Measurements from ENCODE around the gene DDO.

DDO gene

DNA sequence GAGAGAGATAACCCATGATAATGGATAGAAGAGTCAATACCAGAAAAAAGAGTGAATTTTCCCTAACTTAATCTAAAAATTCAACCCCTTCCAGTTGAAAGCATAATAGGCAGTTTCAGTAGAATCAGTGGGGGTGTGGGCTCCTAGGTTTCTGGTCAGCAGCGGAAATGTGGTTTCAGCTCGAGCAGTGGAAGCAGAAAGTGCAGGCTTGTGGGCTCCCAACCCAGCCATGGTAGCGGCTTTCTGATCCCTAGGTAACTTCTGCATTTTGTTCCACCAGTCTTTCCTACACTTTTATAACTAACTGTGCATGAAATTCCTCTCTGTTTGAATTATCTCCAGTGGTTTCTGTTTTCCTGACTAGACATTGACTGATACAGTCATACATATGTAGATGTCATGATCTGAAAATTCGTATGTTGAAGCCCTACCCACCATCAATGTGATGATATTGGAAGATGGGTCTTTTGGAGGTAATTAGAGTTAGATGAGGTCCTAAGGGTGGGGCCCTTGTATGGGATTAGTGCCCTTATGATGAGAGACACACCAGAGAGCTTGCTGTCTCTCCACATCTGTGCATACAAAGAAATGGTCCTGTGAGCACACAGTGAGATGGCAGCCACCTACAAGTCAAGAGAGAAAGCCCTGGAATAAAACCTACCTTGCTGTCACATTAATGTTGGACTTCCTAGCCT, 6.5 kb upstream of the DDO start:
- no peak for DNase-seq (ENCODE audit: low read depth in 2 of 2, low spot score in 1 of 2)

DNA sequence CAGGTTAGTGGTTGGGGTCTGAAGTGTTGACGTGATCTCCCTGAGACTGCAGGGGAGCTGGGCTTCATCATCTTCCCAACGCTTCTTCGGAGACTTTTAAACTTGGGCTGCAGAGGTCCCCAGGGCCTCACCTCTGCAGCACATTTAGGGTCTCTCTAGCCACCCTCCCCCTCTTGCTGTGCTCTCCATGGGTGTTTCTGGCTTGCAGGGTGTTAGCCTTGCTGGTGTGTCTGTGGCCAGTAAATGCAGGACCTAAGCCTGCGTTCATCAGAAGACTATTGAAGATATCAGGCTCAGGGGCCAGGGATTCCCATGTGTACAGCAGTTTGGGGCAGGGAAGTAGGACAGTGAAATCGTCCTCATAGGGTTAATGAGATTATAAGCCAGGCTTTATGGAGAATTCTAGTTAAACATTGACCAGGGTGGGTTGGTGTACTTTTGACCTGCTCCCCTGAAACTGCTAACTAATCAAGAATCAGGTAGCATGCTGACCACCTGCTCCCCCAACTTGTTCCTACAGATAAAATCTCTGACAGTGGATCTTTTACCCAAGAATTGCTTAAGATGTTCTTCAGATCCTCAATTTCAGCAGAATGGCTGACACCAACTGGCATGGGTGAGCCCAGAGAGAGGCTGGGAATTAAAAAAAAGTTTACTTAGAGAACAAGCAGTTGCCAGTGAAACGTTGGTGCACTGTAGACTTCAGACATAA, 3.8 kb upstream of the DDO start:
- DNase-seq (ENCODE audit: low read depth in 2 of 2, low spot score in 1 of 2): no peak

DNA sequence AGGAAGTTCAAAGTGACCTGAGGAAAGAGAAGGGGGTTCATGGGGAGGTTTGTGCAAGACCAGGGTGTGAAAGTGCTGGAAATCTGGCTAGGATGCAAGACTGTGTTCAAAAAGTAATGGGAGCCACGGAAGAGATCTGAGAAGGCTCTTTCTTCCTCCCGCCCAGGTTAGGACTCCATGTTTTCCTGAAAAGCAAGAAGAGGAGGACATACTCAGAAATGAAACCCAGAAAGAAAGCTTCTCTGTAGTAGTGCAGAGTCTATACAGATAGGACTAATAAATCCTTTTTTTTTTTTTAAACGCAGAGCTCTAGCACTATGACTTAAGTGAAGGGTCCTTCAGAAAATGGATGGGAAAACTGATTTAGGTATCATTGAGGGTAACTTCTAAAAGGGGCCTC, 3.2 kb upstream of the DDO start:
- no peak for DNase-seq (ENCODE audit: low read depth in 2 of 2, low spot score in 1 of 2)

DNA sequence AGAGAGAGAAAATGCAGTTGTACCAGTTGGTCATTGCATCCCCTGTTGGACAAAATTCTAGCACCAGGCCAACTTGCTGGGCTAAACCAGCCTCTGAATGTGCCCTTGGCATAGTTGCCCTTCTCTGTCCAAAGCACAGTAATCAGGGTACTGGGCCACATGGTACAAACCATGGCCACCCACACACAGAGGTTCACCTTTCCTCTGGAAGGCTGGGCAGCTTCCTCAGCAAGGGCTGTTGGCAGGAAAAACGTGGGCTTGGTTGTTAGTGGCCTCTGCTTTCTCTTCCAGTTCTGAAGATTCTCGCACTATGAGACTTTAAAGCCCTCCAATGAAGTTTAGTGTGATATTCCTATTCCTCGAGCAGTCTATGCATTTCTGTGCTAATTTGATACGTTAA, 706 bp downstream of the DDO start:
- no peak for DNase-seq (ENCODE audit: low read depth in 2 of 2, low spot score in 1 of 2)

DNA sequence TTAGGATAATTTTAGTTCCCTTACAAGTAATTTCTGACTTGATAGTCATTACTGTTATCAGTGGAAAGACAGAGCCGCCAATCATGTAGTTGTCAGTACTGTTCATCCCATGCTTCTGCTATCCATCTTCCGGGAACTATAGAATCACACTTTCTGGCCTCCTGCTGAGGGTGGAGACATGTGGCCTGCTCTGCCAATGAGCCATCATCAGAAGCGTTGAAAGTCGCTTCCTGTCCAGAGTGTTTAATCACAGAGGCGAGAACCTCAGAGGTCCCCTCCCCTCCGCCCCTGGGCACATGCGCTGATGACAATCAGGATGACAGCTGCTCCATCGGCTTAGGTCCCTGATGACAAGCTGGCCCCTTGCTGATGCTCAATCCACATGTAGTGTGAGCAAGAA, 3.0 kb downstream of the DDO start:
- DNase-seq (ENCODE audit: low read depth in 2 of 2, low spot score in 1 of 2): no peak

DNA sequence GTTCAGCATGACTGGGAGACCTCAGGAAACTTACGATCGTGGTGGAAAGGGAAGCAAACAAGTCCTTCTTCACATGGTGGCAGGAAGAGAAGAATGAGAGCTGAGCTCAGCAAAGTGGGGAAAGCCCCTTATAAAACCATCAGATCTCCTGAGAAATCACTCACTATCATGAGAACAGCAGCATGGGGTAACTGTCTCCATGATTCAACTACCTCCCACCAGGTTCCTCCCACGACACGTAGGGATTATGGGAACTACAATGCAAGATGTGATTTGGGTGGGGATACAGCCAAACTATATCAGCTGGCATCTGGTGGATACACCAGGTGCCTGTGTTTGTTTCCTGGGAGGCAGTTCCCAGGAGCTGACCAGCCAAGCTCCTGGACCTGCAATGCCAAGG, 4.9 kb downstream of the DDO start:
- DNase-seq (ENCODE audit: low read depth in 2 of 2, low spot score in 1 of 2): no peak

DNA sequence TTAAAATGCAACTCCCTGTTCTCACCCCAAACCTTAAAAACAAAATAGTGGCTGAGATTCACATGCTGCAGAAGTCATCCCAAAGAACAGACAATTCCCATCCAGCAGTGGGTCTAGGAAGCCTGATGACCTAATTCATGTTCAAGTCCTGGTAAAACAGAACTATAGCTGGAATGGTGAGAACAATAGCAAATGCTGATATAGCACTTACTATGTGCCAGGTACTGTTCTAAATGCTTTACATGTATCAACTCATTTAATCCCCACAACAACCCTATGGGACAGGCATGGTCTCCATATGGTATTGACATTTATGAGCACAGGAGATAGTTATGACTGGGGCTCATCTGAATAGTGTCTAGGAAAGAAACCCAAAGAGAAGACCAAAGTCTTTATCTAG, 5.6 kb downstream of the DDO start:
- no peak for DNase-seq (ENCODE audit: low read depth in 2 of 2, low spot score in 1 of 2)

DNA sequence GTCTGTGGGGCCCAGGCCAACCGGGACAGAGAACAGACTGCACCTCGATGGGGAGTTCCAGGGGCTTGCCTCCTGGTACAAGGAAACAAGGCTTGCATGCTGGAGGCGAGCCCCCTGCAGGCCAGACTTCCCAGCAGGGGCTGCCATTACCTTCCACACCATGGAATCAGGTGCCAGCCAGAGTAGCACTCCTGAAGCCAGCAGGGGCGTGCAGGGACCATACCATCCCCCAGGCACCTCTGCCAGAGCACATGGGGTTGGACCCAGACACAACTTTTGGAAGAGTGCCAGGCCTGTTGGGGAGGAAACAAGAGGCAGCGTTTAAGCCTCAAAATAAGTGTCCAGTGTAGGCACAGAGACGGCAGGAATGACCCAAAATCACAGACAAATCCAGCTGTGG, 6.5 kb downstream of the DDO start:
- DNase-seq (ENCODE audit: low read depth in 2 of 2, low spot score in 1 of 2): no peak

DNA sequence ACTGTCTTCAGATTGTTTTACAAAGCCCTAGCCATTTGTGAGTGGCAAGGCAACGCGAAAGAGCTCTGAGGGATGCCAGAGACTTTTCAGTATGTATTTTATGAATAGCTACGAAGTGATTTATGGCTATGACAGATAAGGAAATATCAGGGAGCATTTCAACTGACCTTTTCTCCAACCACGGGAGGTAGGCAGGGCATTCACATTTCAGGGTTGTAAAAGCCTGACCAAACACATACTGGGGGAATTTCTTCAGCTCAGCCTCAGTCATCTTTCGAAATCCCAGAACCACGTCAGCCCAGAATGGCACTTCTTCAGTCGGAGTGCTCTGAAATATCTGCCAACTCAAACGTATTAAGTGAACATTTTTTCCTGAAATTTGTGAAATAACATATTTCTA, 10.8 kb downstream of the DDO start:
- DNase-seq (ENCODE audit: low read depth in 2 of 2, low spot score in 1 of 2): no peak

DNA sequence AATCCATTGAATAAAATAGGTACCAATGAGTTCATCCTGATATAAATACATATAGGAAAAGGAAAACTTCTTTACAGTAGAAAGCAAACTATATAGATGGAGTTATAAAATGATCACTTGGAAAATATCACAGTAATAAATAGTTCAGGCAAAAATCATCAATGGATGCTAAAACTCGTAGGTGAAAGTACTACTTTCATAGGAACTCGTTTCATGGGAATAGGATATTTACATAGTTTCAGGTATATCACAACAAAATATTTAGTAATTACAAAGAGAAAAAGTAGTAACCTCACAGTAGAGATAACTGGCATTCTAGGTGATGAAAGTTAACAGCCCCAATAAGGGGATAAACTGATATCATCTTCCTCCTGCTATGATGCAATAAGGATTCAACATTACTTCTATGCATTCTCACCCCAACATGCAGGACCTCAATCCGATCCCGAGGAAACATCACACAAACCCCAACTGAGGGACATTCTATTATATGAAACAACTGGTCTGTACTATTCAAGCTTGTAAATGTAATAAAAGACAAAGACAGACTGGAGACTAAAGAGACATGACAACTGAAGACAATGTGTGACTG, 13.7 kb downstream of the DDO start:
- no peak for DNase-seq (ENCODE audit: low read depth in 2 of 2, low spot score in 1 of 2)

DNA sequence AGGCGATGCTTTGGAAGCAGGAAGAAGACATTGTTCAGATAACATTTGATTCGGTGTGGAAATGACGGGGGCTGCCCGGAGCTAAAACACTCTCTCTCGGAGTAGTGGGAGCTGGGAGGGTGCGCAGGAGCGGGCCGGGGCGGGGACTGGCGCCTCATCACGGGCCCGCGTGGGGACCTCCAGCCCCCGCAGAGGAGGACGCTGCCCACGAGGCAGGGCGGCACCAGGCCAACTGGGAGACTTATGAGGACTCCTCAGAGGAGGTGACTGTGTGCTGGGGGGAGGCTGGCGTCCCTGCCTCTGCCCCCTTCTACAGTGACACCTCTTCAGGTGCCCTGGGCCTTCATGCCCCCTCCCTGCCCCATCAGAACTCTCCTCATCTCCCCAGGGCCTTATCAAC, 15.2 kb downstream of the DDO start:
- DNase-seq (ENCODE audit: low read depth in 2 of 2, low spot score in 1 of 2): no peak

DNA sequence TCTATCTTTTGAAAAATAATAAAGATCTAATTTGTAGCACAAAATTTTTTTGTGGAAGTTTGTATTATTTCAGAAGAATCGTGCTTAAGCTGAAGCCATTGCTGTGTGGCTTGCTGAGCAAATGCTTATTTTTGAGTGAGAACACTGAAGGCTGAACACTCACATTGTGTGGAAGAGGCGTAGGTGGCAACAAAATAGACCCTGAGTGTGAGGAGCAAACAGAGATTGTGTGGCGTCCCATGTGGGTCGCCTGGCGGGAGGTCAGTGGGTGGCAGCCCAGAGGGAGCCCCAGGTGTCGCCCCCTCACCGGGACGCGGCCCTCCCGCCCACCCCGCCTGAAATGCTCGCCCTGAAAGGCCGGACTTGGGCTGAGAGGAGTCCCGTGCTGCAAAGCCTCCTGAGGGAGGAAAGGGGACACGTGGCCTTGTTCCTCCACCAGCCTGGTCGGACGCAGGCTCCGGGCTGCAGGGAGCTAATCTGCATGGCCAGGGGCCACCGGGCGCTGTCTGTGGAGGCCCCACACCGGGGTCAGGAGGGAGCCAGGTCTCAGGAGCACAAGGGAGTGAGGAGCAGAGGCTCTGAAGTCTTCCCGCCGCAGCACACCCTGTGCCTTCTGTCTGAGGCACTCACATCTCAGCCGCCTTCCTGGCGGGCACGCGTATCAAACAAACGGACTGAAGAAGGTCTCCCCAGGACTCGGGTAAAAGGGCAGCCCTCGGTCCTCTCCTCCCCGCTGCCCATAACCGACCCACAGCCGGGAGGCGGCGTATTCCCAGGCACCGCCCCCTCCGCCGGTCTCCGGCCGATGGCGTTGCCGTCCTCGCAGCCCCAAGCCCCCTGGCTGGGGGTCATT, 15.9 kb downstream of the DDO start:
- DNase-seq (ENCODE audit: low read depth in 2 of 2, low spot score in 1 of 2): no peak

DNA sequence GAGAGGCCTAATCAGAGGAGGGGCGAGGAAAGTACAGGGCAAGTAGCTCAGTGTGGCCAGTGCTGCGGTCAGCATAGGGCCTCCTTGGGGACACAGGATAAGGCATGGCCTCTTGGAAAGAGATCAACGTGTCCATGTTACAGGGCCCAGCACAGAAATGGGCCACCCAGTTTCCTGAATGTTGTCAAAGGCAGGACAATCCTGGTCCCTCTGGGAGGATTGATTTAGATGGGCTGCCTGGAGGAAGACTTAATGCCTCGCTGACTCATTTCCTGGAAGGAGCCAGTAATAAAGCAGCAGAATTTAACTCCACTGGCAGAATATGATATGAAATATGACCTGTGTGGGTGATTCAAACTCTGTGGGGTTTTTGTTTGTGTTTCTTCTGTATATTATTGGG, 16.6 kb downstream of the DDO start:
- no peak for DNase-seq (ENCODE audit: low read depth in 2 of 2, low spot score in 1 of 2)

DNA sequence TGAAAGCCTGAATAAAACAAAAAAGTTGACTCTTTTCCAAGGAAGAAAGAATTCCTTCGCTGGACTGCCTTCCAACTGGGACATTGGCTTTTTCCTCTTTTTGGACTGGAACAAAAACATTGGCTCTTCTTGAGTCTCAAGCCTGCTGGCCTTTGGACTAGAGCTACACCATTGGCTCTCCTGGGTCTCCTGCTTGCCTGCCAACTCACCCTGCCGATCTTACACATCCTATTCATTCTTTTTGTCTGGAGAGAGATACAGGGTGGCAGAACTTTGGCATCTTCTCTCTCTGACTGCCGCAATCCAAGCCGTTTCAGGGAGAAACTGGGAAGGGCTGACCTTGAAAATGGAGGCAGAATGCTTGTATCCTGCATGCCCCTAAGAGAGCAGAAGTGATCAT, 20.2 kb downstream of the DDO start:
- DNase-seq (ENCODE audit: low read depth in 2 of 2, low spot score in 1 of 2): no peak

DNA sequence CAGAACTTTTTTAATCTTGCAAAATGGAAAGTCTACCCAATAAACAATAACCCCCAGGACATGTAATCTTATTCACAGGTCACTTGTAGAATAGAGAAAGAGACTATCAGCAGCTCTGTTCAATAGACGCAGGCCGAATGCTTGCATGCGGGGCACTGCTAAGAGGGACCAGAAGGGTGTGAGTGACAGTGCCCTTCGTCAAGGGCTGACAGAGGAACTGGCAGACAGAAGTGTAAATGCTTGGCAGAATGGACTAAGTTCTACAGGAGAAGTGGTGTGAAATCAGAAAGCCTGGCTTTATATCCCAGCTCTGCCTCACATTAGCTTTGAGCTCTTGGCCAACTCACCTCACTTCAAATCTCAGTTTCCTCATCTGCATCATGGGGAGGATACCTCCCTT, 21.0 kb downstream of the DDO start:
- no peak for DNase-seq (ENCODE audit: low read depth in 2 of 2, low spot score in 1 of 2)

DNA sequence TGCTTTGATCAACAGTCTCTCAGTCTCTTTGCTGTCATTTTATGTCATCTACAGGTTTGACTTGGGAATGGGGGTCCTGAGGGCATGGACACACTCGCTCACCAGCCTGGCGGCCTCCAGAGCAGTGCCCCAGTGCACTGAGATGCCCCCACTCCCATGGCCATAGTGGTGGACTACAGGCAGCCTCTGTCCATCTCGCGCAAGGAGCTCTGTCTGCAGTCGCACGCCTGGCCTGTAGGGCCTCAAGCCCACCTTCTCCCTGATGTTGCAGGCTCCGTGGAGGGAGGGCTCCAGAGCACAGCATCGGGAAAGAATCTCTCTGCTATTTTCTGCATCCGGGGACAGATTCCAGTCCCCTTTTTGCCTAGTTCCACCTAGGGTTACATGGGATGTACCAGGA, 22.6 kb downstream of the DDO start:
- DNase-seq (ENCODE audit: low read depth in 2 of 2, low spot score in 1 of 2): no peak

DNA sequence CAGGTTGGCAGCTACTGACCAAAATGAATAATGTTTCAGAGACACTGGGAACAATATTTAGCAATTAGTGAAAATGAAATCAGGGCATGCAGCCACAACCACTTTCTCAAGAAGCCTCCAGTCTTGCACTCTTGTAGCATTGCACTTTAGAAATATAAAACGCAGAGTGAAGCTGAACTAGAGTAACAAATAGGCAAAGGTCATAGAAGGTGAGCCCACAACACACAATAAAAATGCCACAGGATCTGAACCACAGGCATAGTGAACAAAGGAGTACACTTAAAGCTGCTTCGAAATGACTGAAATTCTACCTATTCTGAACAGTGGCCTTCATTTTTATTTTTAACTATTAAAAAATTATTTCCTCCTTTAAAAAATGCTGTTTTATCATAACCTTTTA, 25.0 kb downstream of the DDO start:
- no peak for DNase-seq (ENCODE audit: low read depth in 2 of 2, low spot score in 1 of 2)

DNA sequence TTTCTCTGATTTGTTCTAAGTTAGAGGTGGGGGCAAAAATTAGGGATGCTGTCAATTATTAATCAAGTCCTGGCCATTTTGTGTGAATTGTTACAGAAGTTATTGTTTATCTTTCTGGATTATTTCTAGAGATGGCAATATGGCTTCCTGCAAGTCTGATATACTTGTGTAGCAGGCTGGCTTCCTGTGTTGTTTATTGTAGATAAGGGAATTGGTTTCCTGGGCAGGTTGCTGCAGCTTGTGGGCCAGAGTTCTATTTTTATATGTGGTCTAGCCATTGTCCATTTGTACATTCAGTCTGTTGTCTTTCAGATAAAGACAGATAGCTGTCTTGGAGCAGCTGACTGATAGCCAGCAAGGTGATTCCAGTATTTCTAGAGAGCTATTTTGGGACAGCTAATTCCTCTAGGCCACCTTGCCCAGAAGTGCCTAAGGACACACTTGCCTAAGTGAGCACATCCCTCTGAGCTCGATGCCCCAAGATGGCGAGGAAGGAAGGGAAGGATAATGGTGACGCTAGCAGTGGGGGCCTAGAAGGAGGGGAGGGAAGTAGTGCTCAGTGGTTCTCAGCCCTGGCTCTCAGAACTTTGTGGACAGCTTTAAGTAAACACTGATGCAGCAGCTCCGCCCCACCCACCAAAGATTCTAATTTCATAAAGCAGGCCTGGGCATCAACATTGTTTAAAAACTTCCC, 25.5 kb downstream of the DDO start:
- DNase-seq (ENCODE audit: low read depth in 2 of 2, low spot score in 1 of 2): no peak

DNA sequence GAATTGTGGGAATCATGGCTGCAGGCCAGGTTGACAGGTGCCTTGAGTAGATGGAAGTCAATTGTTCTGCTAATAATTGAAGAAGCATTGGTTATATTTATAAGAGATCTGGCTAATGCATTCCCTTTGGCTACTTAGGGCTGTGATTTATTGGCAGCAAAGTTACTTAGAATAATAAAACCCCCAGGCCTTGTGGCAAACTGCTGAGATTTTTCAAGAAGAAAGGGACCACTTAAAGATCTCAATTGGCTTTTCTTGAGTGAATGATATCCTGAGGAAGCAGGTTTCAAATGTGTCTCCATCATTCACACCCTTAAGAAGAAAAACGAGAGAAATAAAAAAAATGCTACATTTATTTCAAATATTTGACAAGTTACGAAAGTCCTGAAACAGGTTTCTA, 27.4 kb downstream of the DDO start:
- DNase-seq (ENCODE audit: low read depth in 2 of 2, low spot score in 1 of 2): no peak

DNA sequence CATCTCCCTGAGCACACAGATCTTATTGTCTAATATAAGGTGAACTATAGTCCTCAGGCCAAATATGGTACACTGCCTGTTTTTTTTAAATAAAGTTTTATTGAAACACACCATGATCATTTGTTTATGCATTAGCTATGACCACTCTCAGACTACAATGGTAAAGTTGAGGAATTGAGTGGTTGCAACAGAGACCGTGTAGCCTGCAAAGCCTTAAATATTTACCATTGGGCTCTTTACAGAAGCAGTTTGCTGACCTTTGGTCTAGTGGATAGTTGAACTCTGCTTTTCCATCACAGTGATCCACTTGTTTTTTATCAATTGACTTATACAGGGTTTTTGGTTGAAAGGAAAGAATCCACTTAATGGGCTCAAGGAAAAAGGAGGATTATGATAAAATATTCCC, 29.9 kb downstream of the DDO start:
- DNase-seq (ENCODE audit: low read depth in 2 of 2, low spot score in 1 of 2): no peak

DNA sequence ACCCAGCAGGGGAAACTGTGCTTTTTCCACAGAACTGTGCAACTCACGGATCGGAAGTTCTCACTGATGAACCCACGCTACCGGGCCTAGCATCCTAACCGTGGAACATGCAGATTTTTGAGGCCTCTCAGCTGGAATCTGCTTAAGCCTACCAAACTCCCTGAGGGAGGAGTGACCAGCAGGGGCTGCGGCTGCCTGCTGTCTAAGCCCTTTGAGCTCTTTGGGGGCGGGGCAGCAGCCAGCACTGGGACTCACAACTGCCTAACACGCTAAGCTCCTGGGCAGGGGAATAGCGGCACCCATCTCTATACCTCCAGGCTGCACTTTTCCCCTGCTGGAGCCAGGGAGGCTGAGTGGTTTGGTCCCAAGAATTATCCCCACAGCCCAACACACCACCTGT, 36.8 kb downstream of the DDO start:
- no peak for DNase-seq (ENCODE audit: low read depth in 2 of 2, low spot score in 1 of 2)
